ENCODE data around the gene UBE3A.

UBE3A gene

DNA sequence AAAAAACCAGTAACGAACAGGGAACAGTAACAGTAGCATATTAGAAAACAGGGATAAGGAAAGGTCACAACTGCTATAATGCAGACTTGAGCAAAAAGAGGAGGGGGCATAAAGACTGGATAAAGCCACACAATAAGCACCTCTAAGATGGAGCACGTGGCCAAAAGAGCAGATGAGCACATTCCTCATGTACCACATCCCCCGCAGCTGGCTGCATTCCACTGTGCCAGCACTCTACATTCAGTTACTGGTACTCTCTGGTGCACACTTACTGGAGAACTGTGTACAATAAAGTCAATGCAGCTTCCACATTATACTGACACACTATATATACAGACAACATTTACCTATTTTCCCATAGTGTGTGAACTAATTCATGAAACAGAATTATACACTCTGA is 64.7 kb downstream of the UBE3A start:
- FAIRE-seq (no peak), DNase-seq (ENCODE audit: insufficient read length, low spot score) (no peak)
- TF ChIP-seq, protein P1, sequence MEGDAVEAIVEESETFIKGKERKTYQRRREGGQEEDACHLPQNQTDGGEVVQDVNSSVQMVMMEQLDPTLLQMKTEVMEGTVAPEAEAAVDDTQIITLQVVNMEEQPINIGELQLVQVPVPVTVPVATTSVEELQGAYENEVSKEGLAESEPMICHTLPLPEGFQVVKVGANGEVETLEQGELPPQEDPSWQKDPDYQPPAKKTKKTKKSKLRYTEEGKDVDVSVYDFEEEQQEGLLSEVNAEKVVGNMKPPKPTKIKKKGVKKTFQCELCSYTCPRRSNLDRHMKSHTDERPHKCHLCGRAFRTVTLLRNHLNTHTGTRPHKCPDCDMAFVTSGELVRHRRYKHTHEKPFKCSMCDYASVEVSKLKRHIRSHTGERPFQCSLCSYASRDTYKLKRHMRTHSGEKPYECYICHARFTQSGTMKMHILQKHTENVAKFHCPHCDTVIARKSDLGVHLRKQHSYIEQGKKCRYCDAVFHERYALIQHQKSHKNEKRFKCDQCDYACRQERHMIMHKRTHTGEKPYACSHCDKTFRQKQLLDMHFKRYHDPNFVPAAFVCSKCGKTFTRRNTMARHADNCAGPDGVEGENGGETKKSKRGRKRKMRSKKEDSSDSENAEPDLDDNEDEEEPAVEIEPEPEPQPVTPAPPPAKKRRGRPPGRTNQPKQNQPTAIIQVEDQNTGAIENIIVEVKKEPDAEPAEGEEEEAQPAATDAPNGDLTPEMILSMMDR (IDR thresholded peaks at IDR 0.05; ENCODE audit: insufficient read depth, missing control alignments): no peak

DNA sequence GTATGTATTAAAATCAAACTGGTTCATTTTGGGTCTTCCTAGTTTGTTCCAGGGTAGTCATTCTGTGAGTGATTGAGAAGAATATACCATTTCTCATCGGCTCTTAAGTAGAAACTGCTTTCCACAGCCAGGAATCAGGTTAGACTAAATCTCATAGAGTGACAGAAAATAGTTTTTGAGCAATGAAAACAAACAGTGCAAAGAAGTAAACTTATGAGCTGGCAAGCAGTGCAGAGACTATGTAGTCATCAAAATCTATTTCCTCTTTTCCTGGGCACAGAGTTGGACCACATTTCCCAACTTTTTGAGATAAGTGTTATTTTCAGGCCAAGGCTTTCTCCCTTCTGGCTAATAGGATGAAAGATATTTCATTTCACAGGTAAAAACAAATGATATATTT is 66.5 kb downstream of the UBE3A start:
- TF ChIP-seq, protein P1 (IDR thresholded peaks at IDR 0.05; ENCODE audit: insufficient read depth, missing control alignments): no peak
- DNase-seq (ENCODE audit: insufficient read length, low spot score): no peak
- FAIRE-seq: no peak

DNA sequence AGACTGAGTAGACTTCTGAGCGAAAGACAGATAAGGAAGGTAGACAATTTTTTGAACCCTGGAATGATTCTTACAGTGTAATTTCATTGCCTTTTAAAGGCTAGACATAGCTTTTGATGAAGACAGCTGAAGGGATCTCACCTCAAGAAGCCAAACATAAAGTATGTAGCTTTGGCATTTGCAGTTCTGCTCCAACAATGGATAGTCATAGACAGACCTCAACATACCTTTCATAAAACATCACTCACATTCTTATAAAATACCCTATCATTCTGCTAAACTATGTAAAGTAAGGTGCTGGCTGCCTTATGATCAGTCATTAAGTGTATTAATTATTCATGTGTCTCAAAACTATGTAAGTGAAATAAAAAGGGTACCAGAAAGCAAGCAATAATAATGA is 70.0 kb downstream of the UBE3A start:
- FAIRE-seq (no peak), DNase-seq (ENCODE audit: insufficient read length, low spot score) (no peak)
- TF ChIP-seq, protein P1 (IDR thresholded peaks at IDR 0.05; ENCODE audit: insufficient read depth, missing control alignments): no peak

DNA sequence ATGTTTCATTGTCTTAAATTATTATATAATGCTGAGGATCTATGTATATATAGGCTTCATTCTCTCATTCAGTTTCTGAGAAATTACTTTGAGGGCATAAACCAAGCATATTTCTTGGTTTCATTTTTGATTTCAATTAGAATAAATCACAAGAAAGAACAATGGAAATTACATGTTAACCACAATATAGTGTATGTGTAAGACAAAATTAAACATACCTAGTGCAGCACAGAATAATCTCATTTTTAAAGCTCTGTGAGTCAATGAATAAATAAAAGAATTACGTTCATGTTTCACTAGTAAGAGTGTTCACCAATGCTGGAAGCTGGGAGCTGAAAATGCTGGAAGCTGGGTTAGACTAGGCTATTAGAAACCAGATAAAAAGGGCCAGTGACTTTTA is 72.8 kb downstream of the UBE3A start:
- TF ChIP-seq, protein P1 (IDR thresholded peaks at IDR 0.05; ENCODE audit: insufficient read depth, missing control alignments): no peak
- no peak for DNase-seq (ENCODE audit: insufficient read length, low spot score)
- FAIRE-seq: no peak

DNA sequence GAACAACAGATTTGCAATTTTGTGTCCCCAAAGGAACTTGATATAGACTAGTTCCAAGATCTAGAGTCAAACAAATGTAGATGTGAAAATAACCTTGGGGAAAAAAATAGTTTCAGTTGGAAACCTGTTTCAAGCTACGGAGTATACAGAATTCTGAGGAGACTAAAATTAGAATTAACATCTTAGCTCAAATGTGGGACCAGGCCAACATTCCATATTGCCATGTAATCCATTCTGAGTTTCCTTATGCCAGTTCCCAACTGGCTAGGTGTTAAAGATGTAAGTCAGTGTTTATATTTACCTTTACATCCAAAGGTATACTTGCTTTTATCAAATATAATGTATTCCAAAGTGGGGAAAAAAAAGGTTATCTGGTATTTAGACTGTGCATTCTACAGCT is 76.3 kb downstream of the UBE3A start:
- FAIRE-seq: no peak
- no peak for DNase-seq (ENCODE audit: insufficient read length, low spot score)
- TF ChIP-seq, protein P1 (IDR thresholded peaks at IDR 0.05; ENCODE audit: insufficient read depth, missing control alignments): no peak

DNA sequence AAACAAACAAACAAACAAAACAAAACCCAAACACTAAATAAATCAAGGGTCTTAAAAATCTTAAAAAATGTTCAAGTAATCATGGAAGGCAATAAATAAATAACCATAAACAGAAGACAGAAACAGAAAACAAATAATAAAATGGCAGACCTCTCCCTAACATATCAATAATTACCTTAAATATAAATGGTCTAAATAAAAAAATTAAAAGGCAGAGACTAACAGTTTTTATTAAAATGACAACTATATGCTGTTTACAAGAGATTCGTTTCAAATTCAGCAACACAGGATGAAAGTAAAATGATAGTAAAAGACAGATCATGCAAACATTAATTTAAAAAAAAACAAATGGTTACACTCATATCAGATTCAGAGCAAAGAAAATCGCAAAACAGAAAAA is 91.1 kb downstream of the UBE3A start:
- TF ChIP-seq, protein P1 (IDR thresholded peaks at IDR 0.05; ENCODE audit: insufficient read depth, missing control alignments): no peak
- DNase-seq (ENCODE audit: insufficient read length, low spot score) (no peak), FAIRE-seq (no peak)

DNA sequence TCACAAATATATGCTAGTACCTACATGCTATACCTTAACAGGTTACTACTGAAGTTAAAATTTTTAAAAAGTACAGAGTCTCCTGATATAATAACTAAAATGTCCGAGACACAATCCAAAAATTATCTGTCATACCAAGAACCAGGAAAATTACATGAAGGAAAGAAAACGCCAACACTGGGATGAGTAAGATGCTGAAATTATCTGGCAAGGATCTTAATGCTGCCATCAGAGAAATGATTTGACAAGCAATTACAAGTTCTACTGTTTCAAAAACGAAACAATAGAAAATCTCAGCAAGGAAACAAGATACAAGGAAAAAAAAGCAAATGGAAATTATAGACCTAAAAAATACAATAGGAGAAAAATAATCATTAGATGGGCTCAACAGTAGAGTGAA is 92.5 kb downstream of the UBE3A start:
- DNase-seq (ENCODE audit: insufficient read length, low spot score): no peak
- no peak for FAIRE-seq
- TF ChIP-seq, protein P1 (IDR thresholded peaks at IDR 0.05; ENCODE audit: insufficient read depth, missing control alignments): no peak
